GM19238 (cell line): Measurements from ENCODE around the gene GABRG3.
"Not testable (repeated sequence)": the region's sequence is repeated elsewhere in the genome, so short reads cannot be mapped to it uniquely, and the experiment has no call there.

Source experiments
- DNase-seq: peaks from one replicate; pipeline ENCODE4 v3.0.0; 2011; ENCODE audit warnings: low spot score; ENCODE audit not compliant: insufficient read length

Gene GABRG3

GRCh38 chr15:27175472-27176153 is 204.6 kb downstream of the GABRG3 start:
- DNase-seq: no peak

- no peak for DNase-seq
Observed at GRCh38 chr15:27176785-27177406, 205.9 kb downstream of the GABRG3 start.

- no peak for DNase-seq
Observed at GRCh38 chr15:27179789-27180188, 208.8 kb downstream of the GABRG3 start.

- DNase-seq: no peak
Observed at GRCh38 chr15:27182561-27183110, 211.7 kb downstream of the GABRG3 start.

GRCh38 chr15:27183201-27183600 is 212.2 kb downstream of the GABRG3 start:
- no peak for DNase-seq

GRCh38 chr15:27191515-27191914 is 220.5 kb downstream of the GABRG3 start:
- not testable (repeated sequence) for DNase-seq

GRCh38 chr15:27196691-27197090 is 225.7 kb downstream of the GABRG3 start:
- no peak for DNase-seq

- DNase-seq: no peak
Observed at GRCh38 chr15:27201425-27201824, 230.4 kb downstream of the GABRG3 start.

GRCh38 chr15:27210176-27210575 is 239.2 kb downstream of the GABRG3 start:
- no peak for DNase-seq

- DNase-seq: no peak
Observed at GRCh38 chr15:27214032-27214431, 243.1 kb downstream of the GABRG3 start.

- DNase-seq: no peak
Observed at GRCh38 chr15:27214961-27215360, 244.0 kb downstream of the GABRG3 start.

GRCh38 chr15:27218426-27218825 is 247.4 kb downstream of the GABRG3 start:
- DNase-seq: no peak

- DNase-seq: no peak
Observed at GRCh38 chr15:27219636-27220035, 248.7 kb downstream of the GABRG3 start.

- no peak for DNase-seq
Observed at GRCh38 chr15:27220199-27220598, 249.2 kb downstream of the GABRG3 start.

- no peak for DNase-seq
Observed at GRCh38 chr15:27222479-27222878, 251.5 kb downstream of the GABRG3 start.

- DNase-seq: no peak
Observed at GRCh38 chr15:27223179-27223578, 252.2 kb downstream of the GABRG3 start.

GRCh38 chr15:27231811-27232210 is 260.8 kb downstream of the GABRG3 start:
- no peak for DNase-seq

GRCh38 chr15:27232876-27233275 is 261.9 kb downstream of the GABRG3 start:
- DNase-seq: no peak

- no peak for DNase-seq
Observed at GRCh38 chr15:27234593-27234992, 263.6 kb downstream of the GABRG3 start.

GRCh38 chr15:27235161-27235560 is 264.2 kb downstream of the GABRG3 start:
- DNase-seq: no peak

- DNase-seq: no peak
Observed at GRCh38 chr15:27235681-27236080, 264.7 kb downstream of the GABRG3 start.

GRCh38 chr15:27237319-27237939 is 266.4 kb downstream of the GABRG3 start:
- DNase-seq: no peak
